Measurements from ENCODE around the gene SETD3. TPM values are rescaled to one million over a fixed set of nuclear protein-coding genes. Genes with fewer than 3 reads are reported as not detected.

SETD3 gene
- total and polyA plus RNA-seq, 8 donors, result 24.1 to 119 (median 41.2) TPM

GRCh38 chr14:99467336-99468078 is 13.2 kb downstream of the SETD3 start:
- H3K27me3 ChIP-seq, result no peaks in the 10 kb centered on the region

DNA sequence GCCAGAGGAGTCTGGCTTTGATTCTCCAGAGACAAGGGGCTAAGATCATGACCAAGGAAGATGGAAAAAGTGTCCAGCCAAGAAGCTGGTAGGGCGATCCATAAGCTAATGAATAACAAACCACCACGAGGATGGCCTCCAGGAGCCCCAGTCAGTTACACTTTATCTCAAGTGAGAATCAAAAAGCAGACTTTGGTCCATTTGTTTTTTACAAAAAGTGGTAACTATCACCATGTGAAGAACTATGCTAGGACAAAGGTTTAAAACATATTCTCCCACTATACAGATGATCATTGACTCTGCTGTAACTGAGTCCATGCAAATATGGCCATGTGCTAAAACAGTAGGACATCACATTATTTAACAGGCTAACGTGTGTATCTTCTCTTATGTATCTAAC is 13.9 kb downstream of the SETD3 start:
- H3K4me3 ChIP-seq, result no peak overlapping the region
- TF ChIP-seq CTCF (IDR thresholded peaks at IDR 0.05) (no peak), EP300 (IDR thresholded peaks at IDR 0.05) (no peak), POLR2AphosphoS5 (IDR thresholded peaks at IDR 0.05) (no peak), POLR2A (IDR thresholded peaks at IDR 0.05) (no peak)
- no peaks in the 10 kb centered on the region for H3K9me3 ChIP-seq
- H3K4me1 ChIP-seq, result peaks cover 11 to 24% (median 17%) of the 10 kb centered on the region in 4 donors
- WGBS, 5 donors, result 79 to 83% (median 82%) methylated on average over 3 of the region's 3 CpGs
- no peak overlapping the region for H3K27ac ChIP-seq
- no peaks in the 10 kb centered on the region for H3K27me3 ChIP-seq
- intact Hi-C loops (cut with DNase I; ENCODE audit: low total_unique reads), result no loop called here
- peaks cover 15 to 39% (median 38%) of the 10 kb centered on the region in 4 donors for H3K36me3 ChIP-seq
- no peak for DNase-seq

More at GRCh38 chr14:99467336-99468078, 13.2 kb downstream of the SETD3 start:
- H3K9me3 ChIP-seq, result no peaks in the 10 kb centered on the region
- H3K36me3 ChIP-seq, result peaks cover 14 to 31% (median 31%) of the 10 kb centered on the region in 4 donors
- H3K27ac ChIP-seq, result no peak overlapping the region
- no peak for DNase-seq
- H3K4me1 ChIP-seq, result peaks cover 11 to 24% (median 17%) of the 10 kb centered on the region in 4 donors
- TF ChIP-seq POLR2A (IDR thresholded peaks at IDR 0.05) (no peak), EP300 (IDR thresholded peaks at IDR 0.05) (no peak), POLR2AphosphoS5 (IDR thresholded peaks at IDR 0.05) (no peak), CTCF (IDR thresholded peaks at IDR 0.05) (no peak)
- WGBS, 5 donors, result 62 to 71% (median 65%) methylated on average over 9 of the region's 9 CpGs
- H3K4me3 ChIP-seq, result no peak overlapping the region
- intact Hi-C loops (cut with DNase I; ENCODE audit: low total_unique reads), result no loop called here

- peaks cover 17 to 53% (median 51%) of the 10 kb centered on the region in 4 donors for H3K36me3 ChIP-seq
- no peaks in the 10 kb centered on the region for H3K9me3 ChIP-seq
- TF ChIP-seq POLR2A (IDR thresholded peaks at IDR 0.05) (no peak), EP300 (IDR thresholded peaks at IDR 0.05) (no peak), CTCF (IDR thresholded peaks at IDR 0.05) (no peak), POLR2AphosphoS5 (IDR thresholded peaks at IDR 0.05) (no peak)
- H3K27ac ChIP-seq, result no peak overlapping the region
- H3K27me3 ChIP-seq, result no peaks in the 10 kb centered on the region
- intact Hi-C loops (cut with DNase I; ENCODE audit: low total_unique reads), result no loop called here
- no peak for DNase-seq
- no peak overlapping the region for H3K4me3 ChIP-seq
- 92 to 94% (median 93%) methylated on average over 9 of the region's 9 CpGs for WGBS, 5 donors
- peaks cover 11 to 24% (median 14%) of the 10 kb centered on the region in 4 donors for H3K4me1 ChIP-seq
These were observed 15.4 kb downstream of the SETD3 start for GRCh38 chr14:99465288-99465687.

- DNase-seq, result no peak
- intact Hi-C loops (cut with DNase I; ENCODE audit: low total_unique reads), result no loop called here
- no peak for TF ChIP-seq POLR2AphosphoS5 (IDR thresholded peaks at IDR 0.05)
- no peak for TF ChIP-seq EP300 (IDR thresholded peaks at IDR 0.05)
- TF ChIP-seq POLR2A (IDR thresholded peaks at IDR 0.05), result no peak
- no peak for TF ChIP-seq CTCF (IDR thresholded peaks at IDR 0.05)
- WGBS, 5 donors, result 83 to 94% (median 89%) methylated on average over 4 of the region's 4 CpGs
- H3K27me3 ChIP-seq, result no peaks in the 10 kb centered on the region
- peaks cover 9 to 19% (median 11%) of the 10 kb centered on the region in 4 donors for H3K4me1 ChIP-seq
- no peaks in the 10 kb centered on the region for H3K9me3 ChIP-seq
- H3K36me3 ChIP-seq, result peaks cover 24 to 63% (median 61%) of the 10 kb centered on the region in 4 donors
- H3K27ac ChIP-seq, result no peak overlapping the region
- H3K4me3 ChIP-seq, result no peak overlapping the region
These were observed 16.7 kb downstream of the SETD3 start for GRCh38 chr14:99463974-99464373.

Data from stomach (tissue), 9 donors.